ENCODE data around the gene FAM234B.

FAM234B gene

DNA sequence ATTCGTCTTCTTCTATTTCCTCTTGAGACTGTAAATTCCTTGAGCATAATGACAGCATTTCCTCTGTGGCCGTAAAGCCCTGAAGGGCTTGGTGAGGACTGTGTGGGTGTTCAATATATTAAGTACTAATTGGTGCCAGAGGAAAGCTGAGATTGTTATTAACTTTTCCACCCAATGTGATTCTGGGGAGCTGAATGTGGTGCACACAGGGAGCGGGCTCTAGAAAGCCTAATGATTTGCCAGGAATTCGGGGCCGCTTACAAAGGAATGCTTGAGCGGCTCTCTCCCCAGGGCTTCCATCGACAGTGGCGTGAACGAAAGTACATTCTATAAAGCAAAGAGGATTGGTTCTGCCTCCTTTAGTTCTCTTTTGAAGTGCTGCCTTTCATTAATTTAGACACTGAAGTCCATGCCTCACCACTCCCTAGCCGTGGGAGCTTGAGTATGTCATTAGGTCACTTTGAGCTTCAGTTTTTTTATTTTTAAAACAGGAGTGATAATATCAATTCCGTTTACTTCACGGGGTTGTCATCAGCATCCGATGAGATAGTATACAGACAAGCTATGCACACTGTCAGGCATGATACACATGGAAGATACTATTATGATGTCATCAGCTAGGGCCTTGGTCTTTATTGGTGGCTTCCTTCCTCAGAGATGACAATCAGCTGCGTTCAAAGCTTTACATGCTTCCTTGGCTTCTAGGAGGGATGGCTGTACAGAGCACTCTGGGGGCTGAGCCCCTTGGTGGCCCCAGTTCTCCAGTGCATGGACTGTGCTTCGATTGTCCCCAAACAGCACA lies 70.3 kb downstream of the FAM234B start:
- no peak for TF ChIP-seq EZH2phosphoT487 (IDR thresholded peaks at IDR 0.05; ENCODE audit: borderline replicate concordance)
- TF ChIP-seq, protein P1, sequence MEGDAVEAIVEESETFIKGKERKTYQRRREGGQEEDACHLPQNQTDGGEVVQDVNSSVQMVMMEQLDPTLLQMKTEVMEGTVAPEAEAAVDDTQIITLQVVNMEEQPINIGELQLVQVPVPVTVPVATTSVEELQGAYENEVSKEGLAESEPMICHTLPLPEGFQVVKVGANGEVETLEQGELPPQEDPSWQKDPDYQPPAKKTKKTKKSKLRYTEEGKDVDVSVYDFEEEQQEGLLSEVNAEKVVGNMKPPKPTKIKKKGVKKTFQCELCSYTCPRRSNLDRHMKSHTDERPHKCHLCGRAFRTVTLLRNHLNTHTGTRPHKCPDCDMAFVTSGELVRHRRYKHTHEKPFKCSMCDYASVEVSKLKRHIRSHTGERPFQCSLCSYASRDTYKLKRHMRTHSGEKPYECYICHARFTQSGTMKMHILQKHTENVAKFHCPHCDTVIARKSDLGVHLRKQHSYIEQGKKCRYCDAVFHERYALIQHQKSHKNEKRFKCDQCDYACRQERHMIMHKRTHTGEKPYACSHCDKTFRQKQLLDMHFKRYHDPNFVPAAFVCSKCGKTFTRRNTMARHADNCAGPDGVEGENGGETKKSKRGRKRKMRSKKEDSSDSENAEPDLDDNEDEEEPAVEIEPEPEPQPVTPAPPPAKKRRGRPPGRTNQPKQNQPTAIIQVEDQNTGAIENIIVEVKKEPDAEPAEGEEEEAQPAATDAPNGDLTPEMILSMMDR (conservative IDR thresholded peaks at IDR 0.05; ENCODE audit: low read length): no peak
- H4K20me1 ChIP-seq (ENCODE audit: insufficient read depth, low read length, poor library complexity, severe bottlenecking): no peaks in the 10 kb centered on the region
- no peak overlapping the region for H3K4me3 ChIP-seq (ENCODE audit: low read length, poor library complexity, severe bottlenecking)
- no peak overlapping the region for H2AFZ ChIP-seq (ENCODE audit: low read length)
- no peaks in the 10 kb centered on the region for H3F3A ChIP-seq (ENCODE audit: low read depth)
- no peaks in the 10 kb centered on the region for H3K27me3 ChIP-seq (ENCODE audit: insufficient read depth, low read length, poor library complexity, severe bottlenecking)
- peaks cover 17% of the 10 kb centered on the region for H3K4me1 ChIP-seq (ENCODE audit: insufficient read depth, low read length, poor library complexity, severe bottlenecking)
- H3K36me3 ChIP-seq (ENCODE audit: insufficient read depth, low read length): no peaks in the 10 kb centered on the region
- no peaks in the 10 kb centered on the region for H3K9me2 ChIP-seq (replicated peaks; ENCODE audit: low read depth, low read length)
- peak overlapping the region; percentile 21 for H3K4me2 ChIP-seq (ENCODE audit: low read depth, low read length, poor library complexity, severe bottlenecking)
- H3K79me2 ChIP-seq (ENCODE audit: insufficient read depth, low read length): no peaks in the 10 kb centered on the region
- H3K9ac ChIP-seq (ENCODE audit: low read depth, low read length, poor library complexity, severe bottlenecking): no peak overlapping the region
- H3K9me3 ChIP-seq (ENCODE audit: insufficient read depth, low read depth, low read length): no peaks in the 10 kb centered on the region

DNA sequence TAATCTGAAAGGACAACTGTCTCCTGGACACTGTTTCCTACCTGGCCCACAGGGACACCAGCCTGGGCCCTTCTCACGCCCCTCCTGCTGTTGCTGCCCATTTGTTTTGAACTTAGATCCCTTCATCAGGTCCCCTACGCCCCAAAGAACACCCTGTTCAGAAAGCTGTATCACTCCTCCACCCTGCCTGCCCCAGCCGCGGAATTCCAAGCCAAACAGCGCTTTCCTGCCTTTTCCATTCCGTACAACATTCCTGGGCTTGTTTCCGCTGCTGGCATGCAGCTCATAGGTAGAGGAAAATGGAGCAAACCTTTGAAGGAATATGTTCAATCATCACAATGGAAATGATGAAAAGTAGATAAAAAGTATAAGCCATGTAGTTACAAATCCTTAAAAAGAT lies 72.1 kb downstream of the FAM234B start:
- TF ChIP-seq EZH2phosphoT487 (IDR thresholded peaks at IDR 0.05; ENCODE audit: borderline replicate concordance): no peak
- H3F3A ChIP-seq (ENCODE audit: low read depth): no peaks in the 10 kb centered on the region
- no peak overlapping the region for H3K4me3 ChIP-seq (ENCODE audit: low read length, poor library complexity, severe bottlenecking)
- no peaks in the 10 kb centered on the region for H3K79me2 ChIP-seq (ENCODE audit: insufficient read depth, low read length)
- H3K36me3 ChIP-seq (ENCODE audit: insufficient read depth, low read length): no peaks in the 10 kb centered on the region
- no peak overlapping the region for H3K4me2 ChIP-seq (ENCODE audit: low read depth, low read length, poor library complexity, severe bottlenecking)
- peaks cover 30% of the 10 kb centered on the region for H3K4me1 ChIP-seq (ENCODE audit: insufficient read depth, low read length, poor library complexity, severe bottlenecking)
- no peaks in the 10 kb centered on the region for H3K9me3 ChIP-seq (ENCODE audit: insufficient read depth, low read depth, low read length)
- no peaks in the 10 kb centered on the region for H3K27me3 ChIP-seq (ENCODE audit: insufficient read depth, low read length, poor library complexity, severe bottlenecking)
- H4K20me1 ChIP-seq (ENCODE audit: insufficient read depth, low read length, poor library complexity, severe bottlenecking): no peaks in the 10 kb centered on the region
- no peaks in the 10 kb centered on the region for H3K9me2 ChIP-seq (replicated peaks; ENCODE audit: low read depth, low read length)
- no peak overlapping the region for H3K9ac ChIP-seq (ENCODE audit: low read depth, low read length, poor library complexity, severe bottlenecking)
- no peak overlapping the region for H2AFZ ChIP-seq (ENCODE audit: low read length)

DNA sequence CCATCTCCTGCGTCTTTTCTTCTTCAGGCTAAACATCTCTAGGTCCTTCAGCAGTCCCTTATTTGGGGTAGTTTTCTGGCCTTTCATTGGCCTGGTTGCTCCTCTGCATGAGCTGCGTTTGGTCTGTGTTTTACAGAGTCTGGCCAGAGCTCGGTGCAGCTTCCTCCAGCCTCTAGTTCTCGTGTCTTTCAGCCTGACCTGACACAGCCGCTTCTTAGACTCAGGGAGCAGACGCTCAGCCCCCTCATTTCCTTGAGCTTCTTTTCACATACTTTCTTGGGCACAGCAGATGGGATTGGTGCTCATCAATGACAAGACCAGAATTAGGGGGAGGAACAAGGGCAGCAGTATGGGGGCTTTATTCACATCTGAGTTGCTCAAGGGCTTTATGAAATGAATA lies 72.8 kb downstream of the FAM234B start:
- Histone ChIP-seq H3K9ac (ENCODE audit: low read depth, low read length, poor library complexity, severe bottlenecking) (no peak overlapping the region), H4K20me1 (ENCODE audit: insufficient read depth, low read length, poor library complexity, severe bottlenecking) (no peaks in the 10 kb centered on the region), H3K36me3 (ENCODE audit: insufficient read depth, low read length) (no peaks in the 10 kb centered on the region), H3F3A (ENCODE audit: low read depth) (no peaks in the 10 kb centered on the region), H3K4me2 (ENCODE audit: low read depth, low read length, poor library complexity, severe bottlenecking) (no peak overlapping the region), H3K79me2 (ENCODE audit: insufficient read depth, low read length) (no peaks in the 10 kb centered on the region), H3K9me3 (ENCODE audit: insufficient read depth, low read depth, low read length) (no peaks in the 10 kb centered on the region), H2AFZ (ENCODE audit: low read length) (no peak overlapping the region), H3K9me2 (replicated peaks; ENCODE audit: low read depth, low read length) (no peaks in the 10 kb centered on the region), H3K4me3 (ENCODE audit: low read length, poor library complexity, severe bottlenecking) (no peak overlapping the region), H3K27me3 (ENCODE audit: insufficient read depth, low read length, poor library complexity, severe bottlenecking) (no peaks in the 10 kb centered on the region), H3K4me1 (ENCODE audit: insufficient read depth, low read length, poor library complexity, severe bottlenecking) (peaks cover 30% of the 10 kb centered on the region)
- no peak for TF ChIP-seq EZH2phosphoT487 (IDR thresholded peaks at IDR 0.05; ENCODE audit: borderline replicate concordance)
- TF ChIP-seq, protein P1 (conservative IDR thresholded peaks at IDR 0.05; ENCODE audit: low read length): no peak

DNA sequence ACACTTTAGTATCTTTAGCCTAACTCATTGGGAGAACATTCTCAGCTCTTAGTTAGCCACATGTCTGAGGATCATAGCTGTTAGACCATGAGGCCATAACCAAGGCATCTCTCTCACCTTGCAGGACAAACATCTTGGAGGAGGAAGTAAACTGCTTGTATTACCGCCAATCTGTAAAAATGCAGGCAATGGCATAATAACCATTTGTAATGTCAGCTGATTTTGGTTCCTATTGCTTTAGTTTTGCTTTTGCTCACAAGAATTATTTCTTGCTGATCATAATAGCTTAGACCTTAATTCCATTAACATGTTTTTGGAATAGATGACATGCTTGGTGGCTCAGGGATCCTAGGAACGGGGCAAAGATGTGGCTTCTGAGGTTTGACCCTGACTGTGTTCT lies 75.6 kb downstream of the FAM234B start:
- H3K79me2 ChIP-seq (ENCODE audit: insufficient read depth, low read length): no peaks in the 10 kb centered on the region

More for the DNA sequence above, 75.6 kb downstream of the FAM234B start:
- Histone ChIP-seq H3F3A (ENCODE audit: low read depth) (no peaks in the 10 kb centered on the region), H2AFZ (ENCODE audit: low read length) (no peak overlapping the region), H3K27me3 (ENCODE audit: insufficient read depth, low read length, poor library complexity, severe bottlenecking) (no peaks in the 10 kb centered on the region), H3K4me1 (ENCODE audit: insufficient read depth, low read length, poor library complexity, severe bottlenecking) (peaks cover 16% of the 10 kb centered on the region), H3K4me2 (ENCODE audit: low read depth, low read length, poor library complexity, severe bottlenecking) (no peak overlapping the region), H3K9me2 (replicated peaks; ENCODE audit: low read depth, low read length) (no peaks in the 10 kb centered on the region), H3K36me3 (ENCODE audit: insufficient read depth, low read length) (no peaks in the 10 kb centered on the region), H3K4me3 (ENCODE audit: low read length, poor library complexity, severe bottlenecking) (no peak overlapping the region), H3K9me3 (ENCODE audit: insufficient read depth, low read depth, low read length) (no peaks in the 10 kb centered on the region), H3K9ac (ENCODE audit: low read depth, low read length, poor library complexity, severe bottlenecking) (no peak overlapping the region), H4K20me1 (ENCODE audit: insufficient read depth, low read length, poor library complexity, severe bottlenecking) (no peaks in the 10 kb centered on the region)
- TF ChIP-seq EZH2phosphoT487 (IDR thresholded peaks at IDR 0.05; ENCODE audit: borderline replicate concordance): no peak
- TF ChIP-seq, protein P1 (conservative IDR thresholded peaks at IDR 0.05; ENCODE audit: low read length): no peak
